H1 (cell line): ENCODE measurements around the gene EIF4E3.

ENCODE experiments used
- CHD2 ChIP-seq: IDR thresholded peaks from 2 replicates; pipeline ENCODE4 v1.6.1; 2012; ENCODE audit warnings: low read length, improper control_type of control experiment
- EP300 ChIP-seq, 2 experiments: IDR thresholded peaks; 1 replicate in 1 of 2; 2 replicates in 1 of 2; pipeline ENCODE4 v1.6.1; 2011 to 2012; ENCODE audit warnings: low read depth in 2 of 2, low read length in 2 of 2, mild to moderate bottlenecking in 2 of 2, borderline replicate concordance in 1 of 2, inconsistent platforms in 1 of 2, moderate library complexity in 1 of 2
- FOSL1 ChIP-seq: IDR thresholded peaks from 2 replicates; pipeline ENCODE4 v1.6.1; 2011; ENCODE audit warnings: mild to moderate bottlenecking, low read depth, low read length, moderate library complexity; ENCODE audit not compliant: insufficient read depth
- KDM1A ChIP-seq: fragments of 200-600, 300-600 bp; sonication (generic); IDR thresholded peaks from 2 replicates; pipeline ENCODE4 v1.7.1; 2016; ENCODE audit warnings: mild to moderate bottlenecking, low read length, borderline replicate concordance
- POLR2A ChIP-seq, 2 experiments: IDR thresholded peaks; 1 replicate in 1 of 2; 2 replicates in 1 of 2; pipeline ENCODE4 v1.6.1; 2011; ENCODE audit warnings: low read depth in 2 of 2, low read length in 2 of 2, mild to moderate bottlenecking in 2 of 2; ENCODE audit errors: control extremely low read depth in 1 of 2
- RAD21 ChIP-seq, 2 experiments: IDR thresholded peaks in 1 of 2; conservative IDR thresholded peaks in 1 of 2; 2 replicates each; pipeline ENCODE4 v1.6.1; 2011; ENCODE audit warnings: low read depth in 2 of 2, low read length in 2 of 2, improper control_type of control experiment in 1 of 2, inconsistent platforms in 1 of 2, mild to moderate bottlenecking in 1 of 2, moderate library complexity in 1 of 2
- SUZ12 ChIP-seq: fragments of 200-600 bp; sonication (generic); IDR thresholded peaks from 2 replicates; pipeline ENCODE4 v1.6.1; 2012; ENCODE audit warnings: mild to moderate bottlenecking, inconsistent platforms, low read length, moderate library complexity, mixed read lengths
- TF ChIP-seq, protein P1 (sequence below), 3 experiments: IDR thresholded peaks; 1 replicate in 2 of 3; 2 replicates in 1 of 3; pipeline versions ENCODE4 v1.5.1 to v1.6.1; 2011; ENCODE audit warnings: low read length in 3 of 3, mild to moderate bottlenecking in 3 of 3, inconsistent platforms in 2 of 3, low read depth in 1 of 3, moderate library complexity in 1 of 3; ENCODE audit not compliant: insufficient read depth in 1 of 3; ENCODE audit errors: control extremely low read depth in 1 of 3
- TF ChIP-seq, protein P2 (sequence below): IDR thresholded peaks from 2 replicates; pipeline ENCODE4 v1.6.1; 2011; ENCODE audit warnings: low read length, improper control_type of control experiment

DNA sequence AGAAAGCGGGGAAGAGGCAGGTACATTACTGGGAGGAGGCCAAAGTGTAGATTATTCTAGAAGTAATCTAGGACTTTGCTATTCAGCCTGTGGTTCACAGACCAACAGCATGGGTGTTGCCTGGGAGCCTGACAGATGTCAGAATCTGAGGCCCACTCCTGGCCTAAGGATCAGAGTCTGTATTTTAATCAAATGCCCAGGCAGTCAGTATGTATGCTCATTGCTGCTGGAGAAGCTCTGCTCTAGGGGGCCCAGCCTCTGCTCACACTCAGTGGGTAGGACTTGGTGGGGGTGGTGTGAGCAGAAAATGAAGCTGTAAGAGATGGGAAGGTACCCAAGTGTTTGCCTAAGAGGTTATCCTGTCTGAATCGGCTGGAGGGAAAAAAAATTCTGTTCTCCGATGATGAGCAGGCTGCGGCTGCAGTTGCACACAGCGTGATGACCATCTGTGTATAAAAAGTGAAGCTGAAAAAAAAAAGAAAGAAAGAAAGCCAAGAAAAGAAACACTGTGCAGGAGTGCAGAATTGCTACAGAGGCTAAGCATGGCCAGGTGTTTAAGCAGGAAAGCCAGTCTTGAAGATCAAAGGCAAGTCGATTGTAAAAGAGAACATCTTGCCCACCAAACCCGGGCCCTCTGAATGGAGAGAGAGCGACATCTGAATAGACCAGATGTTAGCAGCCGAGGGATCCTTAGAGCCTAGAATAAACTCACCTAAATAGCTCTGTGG, 65.2 kb downstream of the EIF4E3 start:
- TF ChIP-seq, protein P1, sequence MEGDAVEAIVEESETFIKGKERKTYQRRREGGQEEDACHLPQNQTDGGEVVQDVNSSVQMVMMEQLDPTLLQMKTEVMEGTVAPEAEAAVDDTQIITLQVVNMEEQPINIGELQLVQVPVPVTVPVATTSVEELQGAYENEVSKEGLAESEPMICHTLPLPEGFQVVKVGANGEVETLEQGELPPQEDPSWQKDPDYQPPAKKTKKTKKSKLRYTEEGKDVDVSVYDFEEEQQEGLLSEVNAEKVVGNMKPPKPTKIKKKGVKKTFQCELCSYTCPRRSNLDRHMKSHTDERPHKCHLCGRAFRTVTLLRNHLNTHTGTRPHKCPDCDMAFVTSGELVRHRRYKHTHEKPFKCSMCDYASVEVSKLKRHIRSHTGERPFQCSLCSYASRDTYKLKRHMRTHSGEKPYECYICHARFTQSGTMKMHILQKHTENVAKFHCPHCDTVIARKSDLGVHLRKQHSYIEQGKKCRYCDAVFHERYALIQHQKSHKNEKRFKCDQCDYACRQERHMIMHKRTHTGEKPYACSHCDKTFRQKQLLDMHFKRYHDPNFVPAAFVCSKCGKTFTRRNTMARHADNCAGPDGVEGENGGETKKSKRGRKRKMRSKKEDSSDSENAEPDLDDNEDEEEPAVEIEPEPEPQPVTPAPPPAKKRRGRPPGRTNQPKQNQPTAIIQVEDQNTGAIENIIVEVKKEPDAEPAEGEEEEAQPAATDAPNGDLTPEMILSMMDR (IDR thresholded peaks at IDR 0.05; ENCODE audit: control extremely low read depth in 1 of 3, insufficient read depth in 1 of 3, low read depth in 1 of 3, low read length in 3 of 3), result no peak
- no peak for TF ChIP-seq EP300 (IDR thresholded peaks at IDR 0.05; ENCODE audit: borderline replicate concordance in 1 of 2, low read depth in 2 of 2, low read length in 2 of 2)
- no peak for TF ChIP-seq KDM1A
- TF ChIP-seq POLR2A (IDR thresholded peaks at IDR 0.05; ENCODE audit: control extremely low read depth in 1 of 2, low read depth in 2 of 2, low read length in 2 of 2), result no peak
- TF ChIP-seq CHD2, result no peak
- TF ChIP-seq FOSL1, result no peak
- TF ChIP-seq SUZ12, result no peak
- TF ChIP-seq RAD21 (IDR thresholded peaks at IDR 0.05 in 1 of 2, conservative IDR thresholded peaks at IDR 0.05 in 1 of 2; ENCODE audit: low read depth in 2 of 2, low read length in 2 of 2), result no peak
- TF ChIP-seq, protein P2, sequence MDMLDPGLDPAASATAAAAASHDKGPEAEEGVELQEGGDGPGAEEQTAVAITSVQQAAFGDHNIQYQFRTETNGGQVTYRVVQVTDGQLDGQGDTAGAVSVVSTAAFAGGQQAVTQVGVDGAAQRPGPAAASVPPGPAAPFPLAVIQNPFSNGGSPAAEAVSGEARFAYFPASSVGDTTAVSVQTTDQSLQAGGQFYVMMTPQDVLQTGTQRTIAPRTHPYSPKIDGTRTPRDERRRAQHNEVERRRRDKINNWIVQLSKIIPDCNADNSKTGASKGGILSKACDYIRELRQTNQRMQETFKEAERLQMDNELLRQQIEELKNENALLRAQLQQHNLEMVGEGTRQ, result no peak
